DMS53 (cell line): Measurements from ENCODE around the gene CES2.
A peak's percentile ranks its signal among the peaks of the same experiment; 100 is the strongest.
"Not testable (repeated sequence)": the region's sequence is repeated elsewhere in the genome, so short reads cannot be mapped to it uniquely, and the experiment has no call there.

Experiments used
- DNase-seq: peaks from one replicate; lab custom pipeline; 2025; lab: John Stamatoyannopoulos, UW

The CES2 gene

DNA sequence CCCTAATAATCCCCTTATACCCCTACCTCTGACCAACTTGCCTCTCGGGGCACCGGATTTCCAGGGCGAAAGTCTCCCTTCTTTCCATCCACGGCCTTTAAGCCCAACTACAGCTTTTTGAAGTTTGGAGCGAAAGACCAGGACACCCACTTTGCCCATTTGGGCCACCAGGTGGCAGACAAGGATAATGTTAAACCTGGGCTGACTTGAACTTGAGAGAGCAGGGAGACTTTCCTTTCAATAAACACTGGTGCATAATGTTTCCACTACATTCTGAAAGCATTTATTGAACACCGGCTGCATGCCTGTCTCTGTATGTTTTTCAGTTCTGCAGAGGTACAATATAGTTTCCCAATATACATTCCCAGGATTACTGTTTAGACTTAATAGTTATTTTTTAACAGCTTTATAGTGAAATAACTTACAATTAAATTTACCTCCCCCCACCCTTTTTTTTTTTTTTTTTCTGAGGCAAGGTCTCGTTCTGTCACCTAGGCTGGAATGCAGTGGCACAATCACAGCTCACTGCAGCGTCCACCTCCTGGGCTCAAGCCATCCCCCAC, 18.9 kb downstream of the CES2 start:
- DNase-seq: peak; percentile 80

DNA sequence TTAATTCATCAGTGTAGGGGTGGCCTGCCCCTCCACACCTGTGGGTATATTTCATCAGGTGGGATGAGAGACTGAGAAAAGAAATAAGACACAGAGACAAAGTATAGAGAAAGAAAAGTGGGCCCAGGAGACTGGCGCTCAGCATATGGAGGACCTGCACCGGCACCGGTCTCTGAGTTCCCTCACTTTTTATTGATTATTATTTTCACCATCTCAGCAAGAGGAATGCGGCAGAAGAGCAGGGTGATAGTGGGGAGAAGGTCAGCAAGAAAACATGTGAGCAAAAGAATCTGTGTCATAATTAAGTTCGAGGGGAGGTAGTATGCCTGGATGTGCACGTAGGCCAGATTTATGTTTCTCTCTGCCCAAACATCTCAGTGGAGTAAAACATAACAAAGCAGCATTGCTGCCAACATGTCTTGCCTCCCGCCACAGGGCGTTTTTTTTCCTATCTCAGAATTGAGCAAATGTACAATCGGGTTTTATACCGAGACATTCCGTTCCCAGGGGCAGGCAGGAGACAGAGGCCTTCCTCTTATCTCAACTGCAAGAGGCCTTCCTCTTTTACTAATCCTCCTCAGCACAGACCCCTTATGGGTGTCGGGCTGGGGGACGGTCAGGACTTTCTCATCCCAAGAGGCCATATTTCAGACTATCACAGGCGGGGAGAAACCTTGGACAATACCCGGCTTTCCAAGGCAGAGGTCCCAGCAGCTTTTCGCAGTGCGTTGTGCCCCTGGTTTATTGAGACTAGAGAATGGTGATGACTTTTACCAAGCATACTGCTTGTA, 20.2 kb downstream of the CES2 start:
- DNase-seq: not testable (repeated sequence)

- DNase-seq: not testable (repeated sequence)
Observed at GRCh38 chr16:66956154-66956457, 20.8 kb downstream of the CES2 start.

DNA sequence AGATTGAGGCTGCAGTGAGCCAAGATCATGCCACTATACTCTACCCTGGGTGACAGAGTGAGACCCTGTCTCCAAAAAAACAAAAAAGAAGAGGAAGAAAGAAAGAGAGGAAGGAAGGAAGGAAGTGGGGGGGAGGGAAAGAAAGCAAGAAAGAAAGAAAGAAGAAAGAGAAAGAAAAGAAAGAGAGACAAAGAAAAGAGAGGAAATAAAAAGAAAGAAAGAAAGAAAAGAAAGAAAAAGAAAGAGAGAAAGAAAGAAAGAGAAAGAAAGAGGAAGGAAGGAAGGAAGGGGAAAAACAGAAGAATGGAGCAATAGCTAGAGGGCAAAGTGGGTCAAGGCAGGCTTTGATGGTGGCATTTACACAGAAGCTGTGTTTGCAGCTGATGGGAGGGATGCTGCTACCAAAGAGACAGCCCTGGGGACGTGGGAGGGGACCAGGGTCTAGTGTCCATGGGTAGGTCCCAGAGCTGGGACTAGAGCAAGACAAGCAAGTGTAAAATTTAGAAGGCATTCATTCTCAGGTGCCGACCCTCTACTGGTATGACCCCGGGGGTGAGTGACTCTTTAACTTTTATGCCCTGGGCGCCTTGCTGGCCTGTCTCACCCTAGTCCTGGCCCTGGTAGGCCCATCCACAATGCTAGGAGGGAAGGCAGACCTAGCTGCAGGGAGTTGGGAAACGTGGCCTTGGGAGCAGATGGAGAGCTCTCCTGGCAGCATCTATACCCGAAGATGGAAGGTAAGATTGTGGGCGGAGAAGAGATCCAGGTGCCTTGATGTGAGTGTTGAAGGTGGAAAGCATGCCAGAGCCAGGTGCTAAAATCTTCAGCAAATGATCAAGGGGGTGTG, 23.8 kb downstream of the CES2 start:
- no peak for DNase-seq

DNA sequence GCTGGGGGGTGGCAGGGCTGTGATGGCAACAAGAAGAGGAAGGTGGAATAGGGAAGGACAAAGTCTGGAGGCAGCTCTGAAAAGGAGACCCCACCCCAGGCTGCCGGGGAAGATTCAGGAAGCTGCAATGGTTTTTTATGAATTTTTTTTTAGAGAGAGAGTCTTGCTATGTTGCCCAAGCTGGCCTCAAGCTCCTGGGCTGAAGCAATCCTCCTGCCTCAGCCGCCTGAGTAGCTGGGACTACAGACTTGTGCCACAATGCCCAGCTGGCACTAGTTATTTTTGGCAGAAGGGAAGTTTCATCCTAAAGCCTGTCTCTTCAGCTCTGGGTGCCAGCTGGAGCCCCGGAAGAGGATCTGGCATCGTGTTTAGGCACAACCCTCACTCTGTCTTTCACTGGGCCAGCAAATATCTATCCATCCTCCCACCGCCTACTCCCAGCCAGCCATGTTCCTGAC, 24.4 kb downstream of the CES2 start:
- DNase-seq: no peak

DNA sequence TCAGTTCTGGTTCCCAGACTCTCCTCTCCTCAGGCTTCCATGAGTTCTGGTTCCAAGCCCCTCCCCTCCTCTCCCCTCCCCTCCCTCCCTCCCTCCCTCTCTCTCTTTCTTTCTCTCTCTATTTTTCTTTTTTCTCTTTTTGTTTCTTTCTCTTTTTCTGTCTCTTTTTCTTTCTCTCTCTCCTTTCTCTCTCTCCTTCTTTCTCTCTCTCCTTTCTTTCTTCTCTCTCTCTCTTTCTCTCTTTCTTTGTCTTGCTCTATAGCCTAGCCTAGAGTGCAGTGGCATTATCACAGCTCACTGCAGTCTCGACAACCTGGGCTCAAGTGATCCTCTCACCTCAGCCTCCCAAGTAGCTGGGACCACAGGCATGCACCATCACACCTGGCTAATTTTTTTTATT, 25.0 kb downstream of the CES2 start:
- DNase-seq: no peak

DNA sequence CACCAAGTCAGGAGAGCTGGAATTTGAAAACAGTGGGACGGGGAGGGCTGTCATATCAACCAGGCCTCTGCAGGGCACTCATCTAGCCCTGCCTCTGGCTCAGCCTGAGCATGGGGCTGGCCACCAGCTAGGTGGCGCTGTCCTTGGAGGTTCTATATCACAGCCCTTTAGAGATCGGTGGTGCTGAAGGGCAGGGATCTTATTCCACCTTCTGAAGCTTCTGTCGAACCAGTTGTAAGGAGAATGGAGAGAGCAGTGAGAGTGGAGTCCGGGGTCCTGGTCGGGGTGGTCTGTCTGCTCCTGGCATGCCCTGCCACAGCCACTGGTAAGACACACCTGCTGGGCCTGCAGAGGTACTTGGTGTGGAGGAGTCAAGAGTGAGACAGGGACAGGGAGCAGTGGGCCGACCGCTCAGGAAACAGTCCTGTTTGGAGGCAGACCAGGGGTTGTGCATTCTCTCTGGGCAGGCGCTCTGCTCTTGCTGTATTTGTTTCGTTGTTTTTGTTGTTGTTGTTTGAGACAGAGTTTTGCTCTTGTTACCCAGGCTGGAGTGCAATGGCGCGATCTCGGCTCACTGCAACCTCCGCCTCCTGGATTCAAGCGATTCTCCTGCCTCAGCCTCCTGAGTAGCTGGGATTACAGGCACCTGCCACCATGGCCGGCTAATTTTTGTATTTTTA, 25.9 kb downstream of the CES2 start, which contains the start of gene CES3:
Gene CES3 (plus strand): TSS at position 202 of the 680 bp plus-strand sequence. CDS start 42 bp downstream, at position 244.
- DNase-seq: peak; percentile 88

- DNase-seq: no peak
Observed at GRCh38 chr16:66961914-66962313, 26.6 kb downstream of the CES2 start.

- DNase-seq: no peak
Observed at GRCh38 chr16:66964049-66964448, 28.7 kb downstream of the CES2 start.

GRCh38 chr16:66968847-66969246, 33.5 kb downstream of the CES2 start:
- DNase-seq: no peak

DNA sequence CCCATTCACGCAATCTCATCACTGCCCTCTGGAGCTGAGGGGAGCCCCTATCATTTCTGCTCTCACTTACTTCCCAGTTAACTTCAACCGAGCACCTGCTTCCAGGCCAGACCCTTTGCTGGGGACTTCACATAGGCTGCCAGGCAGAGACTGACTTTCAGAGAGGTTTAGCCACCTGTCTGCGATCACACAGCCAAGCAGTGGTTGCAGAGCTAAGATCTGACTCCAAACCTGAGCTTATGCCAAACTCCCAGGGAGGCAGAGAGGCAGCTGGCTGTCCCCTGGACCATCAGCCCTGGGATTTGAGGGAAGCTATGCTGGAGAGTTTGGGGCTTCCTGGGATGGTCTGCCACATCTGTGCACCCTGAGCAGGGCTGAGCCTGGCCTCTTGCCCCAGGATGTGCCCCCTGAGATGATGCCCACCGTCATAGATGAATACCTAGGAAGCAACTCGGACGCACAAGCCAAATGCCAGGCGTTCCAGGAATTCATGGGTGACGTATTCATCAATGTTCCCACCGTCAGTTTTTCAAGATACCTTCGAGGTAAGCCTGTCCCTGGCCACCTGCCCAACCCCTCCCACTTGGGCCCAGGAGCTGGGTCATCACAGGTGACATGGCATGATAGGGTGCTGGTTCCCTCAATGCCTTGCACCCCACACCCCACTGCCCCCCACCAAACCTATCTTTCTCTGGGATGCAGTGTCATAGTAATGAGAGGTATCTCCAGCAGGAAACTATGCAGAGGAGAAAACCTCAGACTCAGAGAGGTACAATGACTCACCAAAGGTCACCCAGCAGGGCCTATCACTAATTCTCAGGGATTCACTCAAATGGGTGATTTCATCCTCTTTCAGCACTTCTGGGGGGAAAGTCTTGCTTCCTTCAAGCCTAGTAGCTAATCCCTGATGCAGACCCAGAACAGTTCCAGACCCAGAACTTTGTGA, 35.7 kb downstream of the CES2 start:
- no peak for DNase-seq

DNA sequence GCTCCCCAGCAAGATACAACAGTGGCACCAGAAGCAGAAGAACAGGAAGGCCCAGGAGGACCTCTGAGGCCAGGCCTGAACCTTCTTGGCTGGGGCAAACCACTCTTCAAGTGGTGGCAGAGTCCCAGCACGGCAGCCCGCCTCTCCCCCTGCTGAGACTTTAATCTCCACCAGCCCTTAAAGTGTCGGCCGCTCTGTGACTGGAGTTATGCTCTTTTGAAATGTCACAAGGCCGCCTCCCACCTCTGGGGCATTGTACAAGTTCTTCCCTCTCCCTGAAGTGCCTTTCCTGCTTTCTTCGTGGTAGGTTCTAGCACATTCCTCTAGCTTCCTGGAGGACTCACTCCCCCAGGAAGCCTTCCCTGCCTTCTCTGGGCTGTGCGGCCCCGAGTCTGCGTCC, 37.7 kb downstream of the CES2 start:
- no peak for DNase-seq

DNA sequence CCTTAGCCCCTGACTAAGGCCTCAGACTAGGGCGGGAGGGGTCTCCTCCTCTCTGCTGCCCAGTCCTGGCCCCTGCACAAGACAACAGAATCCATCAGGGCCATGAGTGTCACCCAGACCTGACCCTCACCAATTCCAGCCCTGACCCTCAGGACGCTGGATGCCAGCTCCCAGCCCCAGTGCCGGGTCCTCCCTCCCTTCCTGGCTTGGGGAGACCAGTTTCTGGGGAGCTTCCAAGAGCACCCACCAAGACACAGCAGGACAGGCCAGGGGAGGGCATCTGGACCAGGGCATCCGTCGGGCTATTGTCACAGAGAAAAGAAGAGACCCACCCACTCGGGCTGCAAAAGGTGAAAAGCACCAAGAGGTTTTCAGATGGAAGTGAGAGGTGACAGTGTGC, 38.4 kb downstream of the CES2 start:
- DNase-seq: no peak

- peak; percentile 18 for DNase-seq
Observed at GRCh38 chr16:66974156-66974931, 39.0 kb downstream of the CES2 start.

GRCh38 chr16:66974932-66975246, 39.6 kb downstream of the CES2 start:
- peak; percentile 30 for DNase-seq

DNA sequence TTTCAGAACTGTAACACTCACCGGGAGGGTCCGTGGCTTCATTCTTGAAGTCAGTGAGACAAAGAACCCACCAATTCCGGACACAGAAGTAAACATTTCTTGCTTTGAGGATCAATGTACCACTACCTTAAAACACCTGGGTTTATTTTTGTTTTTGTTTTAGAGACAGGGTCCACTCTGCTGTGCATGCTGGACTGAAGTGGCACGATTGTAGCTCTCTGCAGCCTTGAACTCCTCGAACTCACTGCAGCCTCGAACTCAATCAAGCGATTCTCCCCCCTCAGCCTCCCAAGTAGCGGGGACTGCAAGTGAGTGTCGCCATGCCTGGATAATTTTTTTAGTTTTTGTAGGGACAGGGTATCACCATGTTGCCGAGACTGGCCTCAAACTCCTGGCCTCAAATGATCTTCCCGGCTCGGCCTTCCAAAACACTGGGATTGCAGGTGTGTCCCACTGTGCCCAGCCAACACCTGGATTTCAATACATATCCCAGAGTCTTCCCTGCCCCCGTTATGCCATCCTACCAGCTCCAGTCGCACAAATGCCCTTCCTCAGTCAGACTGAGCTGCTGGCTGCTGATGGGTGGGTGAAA, 40.1 kb downstream of the CES2 start:
- no peak for DNase-seq

- no peak for DNase-seq
Observed at GRCh38 chr16:66976746-66977145, 41.4 kb downstream of the CES2 start.

- peak; percentile 89 for DNase-seq
Observed at GRCh38 chr16:66977341-66978113, 42.2 kb downstream of the CES2 start.

DNA sequence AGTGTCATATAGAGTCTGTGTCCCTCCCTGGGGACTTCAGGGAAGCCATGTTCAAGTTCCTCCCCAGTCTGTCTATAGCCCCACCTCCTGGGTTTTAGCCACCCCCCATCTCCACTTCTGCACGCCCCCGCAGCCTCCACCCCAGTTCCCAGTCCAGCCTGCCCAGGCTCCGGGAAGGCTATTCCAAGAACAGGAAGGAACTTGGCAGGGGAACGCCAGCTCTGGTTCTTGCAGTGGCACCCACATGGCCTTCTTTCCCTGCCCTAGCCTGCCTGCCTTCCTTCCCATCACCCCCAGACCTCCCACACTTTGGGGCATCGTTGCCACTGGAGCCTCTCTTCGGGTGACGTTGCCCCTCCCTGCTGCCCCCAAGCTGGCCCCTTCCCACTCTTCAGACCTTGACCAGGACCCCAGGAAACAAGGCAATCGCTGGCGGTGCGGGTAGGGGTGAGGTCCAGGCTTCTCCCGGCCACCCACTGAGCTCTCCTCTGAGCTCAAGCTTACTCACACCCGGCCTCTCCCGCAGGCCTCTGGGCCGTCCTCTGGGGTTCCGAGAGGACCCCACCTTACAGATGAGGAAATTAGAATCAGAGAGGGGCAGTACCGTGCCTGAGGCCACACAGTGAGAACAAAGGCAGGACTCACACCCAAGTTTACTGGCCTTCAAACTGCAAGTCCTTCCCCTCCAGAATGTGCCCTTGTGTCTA, 43.8 kb downstream of the CES2 start:
- DNase-seq: no peak
